Adipose tissue (tissue), 3 donors: ENCODE results near the gene DEFB124. TPM values are rescaled to one million over a fixed set of nuclear protein-coding genes. Genes with fewer than 3 reads are reported as not detected.
"Not testable (repeated sequence)": the region's sequence is repeated elsewhere in the genome, so short reads cannot be mapped to it uniquely, and the experiment has no call there.

Experiments
- H3K27ac ChIP-seq: one replicate; pipeline ENCODE4 v1.5.1; 2013; ENCODE audit warnings: low read depth, low read length
- WGBS, 3 donors: extraction: QIAGEN DNeasy Blood & Tissue Kit; methylation state at CpG; one replicate each; pipeline ENCODE4 v1.1.7; 2013; 5-methylcytosine and 5-hydroxymethylcytosine counted together
- polyA plus RNA-seq, 3 donors: library from polyadenylated mRNA; stranded (reverse); fragments of 200-250 nt; gene quantifications; one replicate each; pipeline ENCODE4 v1.2.3, GENCODE V29; 2013
- donor health status: healthy with polysubstance abuse.
- donor health status: Bipolar disorder and iron deficiency.
- donor health status: healthy.

Gene DEFB124
- polyA plus RNA-seq, 3 donors, result 0.20 to 0.34 TPM; not detected in 1

GRCh38 chr20:31496761-31497295 is 21.9 kb upstream of the DEFB124 start:
- WGBS, 3 donors, result 29 to 50% (median 33%) methylated on average over 15 of the region's 15 CpGs
- H3K27ac ChIP-seq, result no peak overlapping the region

GRCh38 chr20:31494131-31494530 is 19.2 kb upstream of the DEFB124 start:
- WGBS, 3 donors, result 44 to 67% (median 54%) methylated on average over 2 of the region's 2 CpGs
- no peak overlapping the region for H3K27ac ChIP-seq

- 90 to 96% (median 92%) methylated on average over 3 of the region's 3 CpGs for WGBS, 3 donors
Measured at GRCh38 chr20:31490752-31491151, 15.8 kb upstream of the DEFB124 start.

GRCh38 chr20:31489152-31489551 is 14.2 kb upstream of the DEFB124 start:
- 75 to 92% (median 85%) methylated on average over 3 of the region's 3 CpGs for WGBS, 3 donors

More at GRCh38 chr20:31490752-31491151, 15.8 kb upstream of the DEFB124 start:
- H3K27ac ChIP-seq, result no peak overlapping the region

GRCh38 chr20:31488115-31488514 is 13.2 kb upstream of the DEFB124 start:
- no peak overlapping the region for H3K27ac ChIP-seq
- WGBS, 3 donors, result 64 to 67% (median 65%) methylated on average over 2 of the region's 2 CpGs

More at GRCh38 chr20:31489152-31489551, 14.2 kb upstream of the DEFB124 start:
- H3K27ac ChIP-seq, result no peak overlapping the region

- H3K27ac ChIP-seq, result no peak overlapping the region
- 5 to 13% (median 5%) methylated on average over 28 to 31 of the region's 31 CpGs for WGBS, 3 donors
Measured at GRCh38 chr20:31485450-31486339, 10.8 kb upstream of the DEFB124 start.

- WGBS, 3 donors, result 31 to 61% (median 60%) methylated on average over 36 of the region's 36 CpGs
- H3K27ac ChIP-seq, result no peak overlapping the region
Measured at GRCh38 chr20:31484001-31484400, 9.1 kb upstream of the DEFB124 start.

GRCh38 chr20:31476643-31477215 is 1.8 kb upstream of the DEFB124 start:
- no peak overlapping the region for H3K27ac ChIP-seq
- 69 to 83% (median 75%) methylated on average over 6 of the region's 6 CpGs for WGBS, 3 donors

GRCh38 chr20:31476294-31476585 is 1.3 kb upstream of the DEFB124 start:
- H3K27ac ChIP-seq, result no peak overlapping the region
- WGBS, 3 donors, result 35 to 81% (median 73%) methylated on average over 4 to 6 of the region's 6 CpGs

GRCh38 chr20:31475472-31476293 is 756 bp upstream of the DEFB124 start:
- no peak overlapping the region for H3K27ac ChIP-seq
- WGBS, 3 donors, result 4 to 6% (median 6%) methylated on average over 29 of the region's 29 CpGs

GRCh38 chr20:31474097-31474436 is 860 bp downstream of the DEFB124 start:
- H3K27ac ChIP-seq, result no peak overlapping the region

GRCh38 chr20:31473331-31474096 is 1.4 kb downstream of the DEFB124 start:
- WGBS, 3 donors, result 79 to 84% (median 82%) methylated on average over 5 of the region's 5 CpGs
- H3K27ac ChIP-seq, result no peak overlapping the region

More at GRCh38 chr20:31474097-31474436, 860 bp downstream of the DEFB124 start:
- 49 to 74% (median 66%) methylated on average over 2 of the region's 2 CpGs for WGBS, 3 donors

- no peak overlapping the region for H3K27ac ChIP-seq
- 46 to 59% (median 53%) methylated on average over 7 of the region's 8 CpGs for WGBS, 3 donors
Measured at GRCh38 chr20:31472395-31473330, 2.3 kb downstream of the DEFB124 start.

- 89 to 94% (median 89%) methylated on average over 10 to 26 of the region's 33 CpGs for WGBS, 3 donors
- H3K27ac ChIP-seq, result not testable (repeated sequence)
Measured at GRCh38 chr20:31470946-31471345, 4.0 kb downstream of the DEFB124 start.

GRCh38 chr20:31454361-31454760 is 20.6 kb downstream of the DEFB124 start:
- H3K27ac ChIP-seq, result no peak overlapping the region
- WGBS, 3 donors, result 93 to 96% (median 94%) methylated on average over 1 of the region's 1 CpG

- WGBS, 3 donors, result 52 to 80% (median 75%) methylated on average over 2 of the region's 2 CpGs
- H3K27ac ChIP-seq, result no peak overlapping the region
Measured at GRCh38 chr20:31452575-31452974, 22.4 kb downstream of the DEFB124 start.
